ENCODE measurements around the gene PLPPR1. TPM values are rescaled to one million over a fixed set of nuclear protein-coding genes. Genes with fewer than 3 reads are reported as not detected.

The PLPPR1 gene
- polyA plus RNA-seq, 1 donor = 18.5 TPM

- no peak for DNase-seq
These were observed 324.5 kb downstream of the PLPPR1 start for GRCh38 chr9:101352892-101353463.

GRCh38 chr9:101353683-101354082 lies 325.2 kb downstream of the PLPPR1 start:
- no peak for DNase-seq

DNA sequence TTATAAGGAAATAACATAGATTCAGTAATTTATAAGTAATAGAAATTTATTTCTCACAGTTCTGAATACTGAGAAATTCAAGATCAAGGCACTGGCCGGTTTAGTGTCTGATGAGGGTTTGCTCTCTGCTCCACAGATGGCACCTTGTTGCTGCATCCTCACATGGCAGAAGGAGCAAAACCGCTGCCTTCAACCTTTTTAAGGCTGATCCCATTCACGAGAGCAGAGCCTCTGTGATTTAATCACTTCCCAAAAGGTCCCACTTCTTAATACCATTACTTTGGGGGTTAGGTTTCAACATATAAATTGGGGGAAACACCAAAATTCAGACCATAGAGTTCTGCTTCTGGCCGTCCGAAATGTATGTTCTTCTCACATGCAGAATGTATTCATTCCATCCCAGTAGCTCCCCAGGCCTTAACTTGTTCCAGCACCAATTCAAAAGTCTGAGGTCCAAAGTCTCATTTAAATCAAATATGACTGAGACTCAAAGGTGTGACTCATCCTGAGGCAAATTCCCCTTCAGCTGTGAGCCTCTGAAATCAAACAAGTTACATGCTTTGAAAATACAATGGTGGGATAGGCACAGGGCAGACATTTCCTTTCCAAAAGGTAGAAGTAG lies 325.7 kb downstream of the PLPPR1 start:
- no peak for DNase-seq

DNA sequence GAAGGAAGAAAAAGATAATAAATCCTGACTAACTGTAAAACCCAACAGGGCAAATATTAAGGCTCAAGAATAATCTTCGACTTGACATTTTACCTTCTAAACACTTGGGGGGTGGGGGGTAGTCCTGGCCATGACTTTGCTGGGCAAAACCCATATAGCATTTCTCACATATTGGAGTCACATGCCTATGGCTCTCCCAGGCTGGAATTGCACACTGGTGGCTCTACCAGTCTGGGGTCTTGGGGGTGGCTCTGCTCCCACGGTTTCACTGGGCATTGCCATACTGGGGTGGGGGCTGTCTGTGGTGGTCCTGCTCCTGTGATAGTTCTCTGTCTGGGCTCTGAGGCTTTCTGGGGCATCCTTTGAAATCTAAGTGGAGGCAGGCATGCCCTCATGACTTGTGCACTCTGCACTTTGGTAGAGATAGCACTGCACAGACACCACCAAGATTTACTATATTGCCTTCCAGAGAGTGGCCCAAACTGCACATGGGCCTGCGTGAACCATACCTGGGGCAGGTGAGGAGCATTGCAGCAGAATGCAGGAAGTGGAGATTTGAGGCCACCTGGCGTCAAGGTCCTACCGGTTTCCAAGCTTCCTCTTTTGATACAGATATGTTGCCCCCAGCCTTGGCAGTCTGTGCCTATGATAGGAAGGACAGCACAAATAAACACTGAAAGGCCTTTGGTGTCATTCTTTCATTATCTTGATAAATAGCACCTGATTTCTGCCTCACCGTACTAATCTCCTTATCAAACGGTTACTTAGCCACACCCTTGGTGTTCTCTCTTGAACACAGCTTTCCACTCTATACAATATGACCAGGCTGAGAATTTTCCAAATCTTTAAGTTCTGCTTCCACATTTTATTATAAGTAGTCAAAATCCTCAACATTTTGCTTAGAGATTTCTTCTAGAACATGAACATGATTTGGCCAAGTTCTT lies 326.5 kb downstream of the PLPPR1 start:
- DNase-seq = no peak

- no peak for DNase-seq
These were observed 328.1 kb downstream of the PLPPR1 start for GRCh38 chr9:101356619-101357018.

DNA sequence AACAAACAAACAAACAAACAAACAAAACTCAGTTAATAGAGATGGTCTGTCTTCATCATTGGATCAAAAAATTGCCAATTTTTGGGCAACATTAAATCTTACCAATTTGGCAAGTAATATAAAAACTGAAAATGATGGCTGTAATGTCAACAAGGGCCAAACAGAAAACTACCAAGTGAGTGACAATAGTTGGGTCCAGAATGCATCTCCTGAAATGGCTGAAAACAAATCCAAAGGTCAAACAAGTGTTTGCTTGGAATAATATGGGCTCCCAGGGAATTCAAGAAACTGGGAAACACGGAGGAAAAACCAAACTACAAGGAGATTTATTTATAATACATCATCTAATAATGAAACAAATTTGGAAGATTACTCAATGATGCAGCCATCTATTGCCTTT lies 331.2 kb downstream of the PLPPR1 start:
- DNase-seq = no peak

GRCh38 chr9:101360647-101361046 lies 332.1 kb downstream of the PLPPR1 start:
- no peak for DNase-seq

DNA sequence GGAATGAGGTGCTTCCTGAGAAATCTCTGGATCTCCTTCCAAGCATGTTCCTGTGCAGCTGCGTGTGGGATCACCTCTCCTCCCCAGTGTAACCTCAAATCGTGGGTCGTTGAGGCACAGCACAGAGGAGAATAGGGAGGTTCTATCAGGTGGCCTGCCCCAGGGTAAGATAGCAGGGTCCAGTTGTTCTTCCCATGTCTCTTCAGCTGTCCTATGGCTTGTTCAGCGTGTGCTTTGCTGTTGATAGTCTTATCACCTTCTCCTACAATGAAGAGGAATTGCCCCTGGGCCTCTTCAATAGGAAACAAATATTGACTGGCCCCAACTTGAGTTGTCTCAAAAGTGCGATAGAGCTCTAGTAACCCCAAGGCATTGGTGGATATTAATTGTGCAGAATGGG lies 333.9 kb downstream of the PLPPR1 start:
- DNase-seq = no peak

DNA sequence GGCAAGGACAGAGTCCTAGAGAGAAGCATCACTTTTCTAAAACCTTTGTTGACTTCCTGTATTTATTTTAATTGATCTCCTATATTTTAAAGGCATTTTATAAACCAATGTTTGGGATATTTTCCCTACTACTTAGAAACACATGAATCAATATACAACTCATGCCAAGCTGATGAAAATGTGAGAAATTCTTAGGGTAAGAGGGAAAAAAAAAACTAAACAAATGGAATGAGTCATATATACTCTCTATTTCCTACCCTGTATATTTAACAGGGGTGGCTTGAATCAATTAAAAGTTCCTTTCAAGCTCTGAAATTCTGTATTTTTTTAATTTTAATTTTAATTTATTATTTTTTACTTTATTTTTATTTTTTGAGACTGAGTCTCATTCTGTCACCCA lies 336.7 kb downstream of the PLPPR1 start:
- DNase-seq = no peak

- no peak for DNase-seq
These were observed 337.7 kb downstream of the PLPPR1 start for GRCh38 chr9:101366038-101366756.

GRCh38 chr9:101367323-101367722 lies 338.8 kb downstream of the PLPPR1 start:
- no peak for DNase-seq

- DNase-seq = no peak
These were observed 340.8 kb downstream of the PLPPR1 start for GRCh38 chr9:101369286-101369685.

DNA sequence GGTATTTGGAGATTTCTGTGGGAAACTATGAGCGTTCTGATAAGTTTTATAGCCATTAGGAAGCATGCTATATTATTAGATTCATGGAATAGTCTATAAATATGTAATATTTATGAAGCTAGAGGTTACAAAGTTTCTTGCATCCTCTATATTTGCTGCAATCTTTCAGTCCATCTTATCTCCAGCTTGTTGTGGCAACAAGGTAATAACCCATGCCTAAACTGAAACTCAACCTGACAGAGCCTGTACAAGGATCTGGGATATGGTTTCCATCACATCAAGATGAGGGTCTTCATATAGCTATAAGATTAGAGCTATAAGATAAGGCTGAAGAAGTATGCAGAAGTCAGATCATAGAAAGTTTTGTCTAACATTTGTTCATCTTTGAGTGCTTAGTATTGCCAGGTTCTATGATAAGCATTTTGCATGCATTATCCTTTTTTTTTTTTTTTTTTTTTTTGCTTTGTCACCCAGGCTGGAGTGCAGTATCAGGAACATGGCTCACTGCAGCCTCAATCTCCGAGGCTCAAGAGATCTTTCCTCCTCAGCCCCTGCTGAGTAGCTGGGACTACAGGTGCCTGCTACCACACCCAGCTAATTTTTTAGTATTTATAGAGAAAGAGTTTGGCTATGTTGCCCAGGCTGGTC lies 341.5 kb downstream of the PLPPR1 start:
- no peak for DNase-seq

DNA sequence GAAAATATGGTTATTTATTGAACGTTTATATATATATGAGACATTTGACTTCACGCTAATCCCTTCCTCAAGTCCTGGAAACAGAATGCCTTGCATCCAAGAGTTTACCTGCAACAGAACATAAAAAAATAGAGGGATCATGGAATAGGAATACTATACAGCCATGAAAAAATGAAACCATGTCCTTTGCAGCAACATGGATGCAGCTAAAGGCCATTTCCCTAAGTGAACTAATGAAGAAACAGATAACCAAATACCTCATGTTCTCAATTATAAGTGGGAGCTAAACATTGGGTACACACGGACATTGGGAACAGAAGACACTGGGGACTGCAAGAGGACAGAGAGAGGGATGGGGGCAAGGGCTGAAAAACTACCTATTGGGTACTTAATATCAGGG lies 343.3 kb downstream of the PLPPR1 start:
- DNase-seq = no peak

DNA sequence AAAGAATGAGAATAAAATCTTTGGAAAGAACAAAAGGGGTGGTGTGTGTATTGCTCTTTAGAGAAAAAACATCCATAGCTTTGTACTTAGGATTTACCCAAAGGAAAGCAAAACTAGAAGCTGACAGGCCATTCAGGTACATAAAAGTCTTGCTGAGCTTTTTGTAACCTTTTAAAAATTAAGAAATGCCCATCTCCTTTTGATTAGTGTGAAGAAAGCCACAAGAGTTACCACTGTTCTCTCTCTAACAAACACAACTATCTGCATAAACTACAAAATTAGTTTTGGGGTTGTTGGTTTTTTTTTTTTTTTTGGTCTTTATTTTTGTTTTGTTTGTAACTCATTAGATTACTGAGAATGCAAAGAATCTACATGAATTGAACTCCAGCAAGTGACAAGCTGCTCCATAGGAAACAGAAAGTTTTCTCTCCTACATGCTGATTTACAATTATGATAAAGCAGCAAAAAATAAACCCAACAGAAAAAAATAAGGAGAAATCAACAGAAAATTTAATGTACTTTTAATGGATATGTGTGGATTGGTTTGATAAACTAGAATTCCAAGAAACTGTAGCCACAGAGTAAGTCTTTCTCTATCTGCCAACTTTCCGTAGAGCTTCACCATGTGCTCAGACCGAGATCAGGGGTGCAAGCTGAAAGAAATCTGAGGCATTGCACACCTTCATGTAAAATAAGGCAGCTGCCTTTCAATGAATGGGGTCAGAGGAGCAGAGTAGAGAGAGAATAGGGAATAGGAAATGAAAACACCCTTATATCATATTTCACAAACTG lies 344.0 kb downstream of the PLPPR1 start:
- DNase-seq = no peak
